A549 (cell line): ENCODE data around the gene PTGER3.

Experiments
- CTCF ChIP-seq: fragments of >200 bp; sonication (Bioruptor Twin); formaldehyde crosslinking; IDR thresholded peaks from 3 replicates; pipeline ENCODE4 v1.5.1; 2016
- EHF ChIP-seq: fragments of 250-450 bp; sonication (Bioruptor Pico); IDR thresholded peaks from 2 replicates; pipeline ENCODE4 v1.5.0; 2020; ENCODE audit warnings: mild to moderate bottlenecking
- EP300 ChIP-seq, 2 experiments: fragments of >200 bp; sonication (Bioruptor Twin); formaldehyde crosslinking; IDR thresholded peaks; 2 replicates in 1 of 2; 3 replicates in 1 of 2; pipeline ENCODE4 v1.6.1; 2016 to 2017
- JUN ChIP-seq, 2 experiments: fragments of >200 bp; sonication (Bioruptor Twin); formaldehyde crosslinking; IDR thresholded peaks; 2 replicates in 1 of 2; 3 replicates in 1 of 2; pipeline ENCODE4 v1.6.1; 2016 to 2017
- POLR2A ChIP-seq: IDR thresholded peaks from 2 replicates; pipeline ENCODE4 v1.6.1; 2012; ENCODE audit warnings: mild to moderate bottlenecking, low read length
- REST ChIP-seq: fragments of 200-600 bp; sonication (generic); IDR thresholded peaks from 2 replicates; pipeline ENCODE4 v1.6.1; 2016; ENCODE audit warnings: antibody characterized with exemption, mild to moderate bottlenecking, moderate library complexity
- RNF2 ChIP-seq: fragments of 200-600 bp; sonication (generic); IDR thresholded peaks from 2 replicates; pipeline ENCODE4 v1.6.1; 2016; ENCODE audit warnings: low read depth, mild to moderate bottlenecking, antibody characterized with exemption, moderate library complexity, borderline replicate concordance
- USF2 ChIP-seq: fragments of 450-650 bp; IDR thresholded peaks from 2 replicates; pipeline ENCODE4 v1.6.1; 2014; ENCODE audit warnings: antibody characterized with exemption

GRCh38 chr1:71038942-71039341 is 8.7 kb downstream of the PTGER3 start:
- TF ChIP-seq CTCF (no peak), USF2 (no peak), POLR2A (no peak), REST (no peak), RNF2 (no peak), EP300 (IDR thresholded peaks at IDR 0.05) (no peak), JUN (IDR thresholded peaks at IDR 0.05) (no peak), EHF (CRISPR knock-in tag) (no peak)
